ENCODE results near the gene EHMT1.

Gene EHMT1

GRCh38 chr9:137745541-137745991 lies 126.8 kb downstream of the EHMT1 start:
- DNase-seq, result no peak

GRCh38 chr9:137748311-137748710 lies 129.5 kb downstream of the EHMT1 start:
- DNase-seq, result no peak

GRCh38 chr9:137748741-137749140 lies 129.9 kb downstream of the EHMT1 start:
- no peak for DNase-seq

GRCh38 chr9:137749511-137749910 lies 130.7 kb downstream of the EHMT1 start:
- no peak for DNase-seq

- no peak for DNase-seq
Measured at GRCh38 chr9:137750007-137750406, 131.2 kb downstream of the EHMT1 start.

GRCh38 chr9:137750566-137750965 lies 131.8 kb downstream of the EHMT1 start:
- DNase-seq, result no peak

GRCh38 chr9:137751616-137752015 lies 132.8 kb downstream of the EHMT1 start:
- DNase-seq, result no peak

- no peak for DNase-seq
Measured at GRCh38 chr9:137752426-137752825, 133.6 kb downstream of the EHMT1 start.

GRCh38 chr9:137753192-137753765 lies 134.5 kb downstream of the EHMT1 start:
- DNase-seq, result no peak

GRCh38 chr9:137755261-137755927 lies 136.6 kb downstream of the EHMT1 start:
- no peak for DNase-seq

- DNase-seq, result no peak
Measured at GRCh38 chr9:137756045-137756744, 137.4 kb downstream of the EHMT1 start.

- no peak for DNase-seq
Measured at GRCh38 chr9:137757139-137757538, 138.3 kb downstream of the EHMT1 start.

GRCh38 chr9:137757613-137758029 lies 138.8 kb downstream of the EHMT1 start:
- no peak for DNase-seq

- no peak for DNase-seq
Measured at GRCh38 chr9:137758067-137758466, 139.3 kb downstream of the EHMT1 start.

- DNase-seq, result no peak
Measured at GRCh38 chr9:137759117-137759516, 140.3 kb downstream of the EHMT1 start.

- no peak for DNase-seq
Measured at GRCh38 chr9:137759649-137760321, 141.0 kb downstream of the EHMT1 start.

GRCh38 chr9:137760426-137760825 lies 141.6 kb downstream of the EHMT1 start:
- no peak for DNase-seq

GRCh38 chr9:137761032-137761431 lies 142.2 kb downstream of the EHMT1 start:
- DNase-seq, result no peak

GRCh38 chr9:137761793-137762192 lies 143.0 kb downstream of the EHMT1 start:
- no peak for DNase-seq

GRCh38 chr9:137762414-137763061 lies 143.7 kb downstream of the EHMT1 start:
- DNase-seq, result no peak

- no peak for DNase-seq
Measured at GRCh38 chr9:137763271-137763955, 144.6 kb downstream of the EHMT1 start.

- DNase-seq, result no peak
Measured at GRCh38 chr9:137764171-137764671, 145.4 kb downstream of the EHMT1 start.

Measured in NCI-H774 (cell line).